CD4-positive, alpha-beta memory T cell (primary cell): ENCODE data around the gene GMPPA. TPM values are rescaled to one million over a fixed set of nuclear protein-coding genes. Genes with fewer than 3 reads are reported as not detected.

ENCODE experiments used
- CTCF ChIA-PET: fragments of 350-600 bp; sonication (Branson Sonifier 250); formaldehyde crosslinking; loops from one replicate; lab custom pipeline; 2021; ENCODE audit warnings: inconsistent platforms; ENCODE audit not compliant: partially characterized antibody; lab: Charles Lee
- POLR2A ChIA-PET: fragments of 350-600 bp; sonication (Branson Sonifier 250); formaldehyde crosslinking; loops from one replicate; lab custom pipeline; 2021; ENCODE audit not compliant: partially characterized antibody; lab: Charles Lee
- DNase-seq, 5 donors: peaks; one replicate each; pipeline versions ENCODE4 v3.0.0 to v3.0.0-alpha.2; 2020 to 2022; ENCODE audit warnings: mixed read lengths in 1 of 5
- H3K27ac ChIP-seq: one replicate; pipeline ENCODE4 v1.7.0; 2013; ENCODE audit warnings: low read depth, low read length
- H3K27me3 ChIP-seq: 2 replicates; pipeline ENCODE4 v1.7.0; 2013; ENCODE audit warnings: mild to moderate bottlenecking, low read length, moderate library complexity; ENCODE audit not compliant: insufficient read depth
- H3K36me3 ChIP-seq: 2 replicates; pipeline ENCODE4 v1.7.0; 2013; ENCODE audit warnings: mild to moderate bottlenecking, low read length, moderate library complexity; ENCODE audit not compliant: insufficient read depth
- H3K4me1 ChIP-seq: 2 replicates; pipeline ENCODE4 v1.7.0; 2013; ENCODE audit warnings: mild to moderate bottlenecking, low read length, moderate library complexity; ENCODE audit not compliant: insufficient read depth
- H3K4me3 ChIP-seq, 2 donors: one replicate each; pipeline ENCODE4 v1.7.0; 2013; ENCODE audit warnings: low read length in 2 of 2, mild to moderate bottlenecking in 1 of 2
- H3K9me3 ChIP-seq, 2 donors: one replicate each; pipeline ENCODE4 v1.7.0; 2013; ENCODE audit warnings: low read length in 2 of 2, control low read depth in 1 of 2; ENCODE audit not compliant: control insufficient read depth in 1 of 2
- H3K27ac Mint-ChIP-seq, 7 donors: one replicate each; pipeline ENCODE4 v1.8.0; 2020 to 2021; ENCODE audit warnings: mixed read lengths in 7 of 7, mild to moderate bottlenecking in 6 of 7, inconsistent platforms in 3 of 7, moderate library complexity in 3 of 7
- H3K27me3 Mint-ChIP-seq, 2 donors: one replicate each; pipeline ENCODE4 v1.8.0; 2020 to 2021; ENCODE audit warnings: mixed read lengths in 2 of 2
- H3K36me3 Mint-ChIP-seq, 2 donors: one replicate each; pipeline ENCODE4 v1.8.0; 2020 to 2021; ENCODE audit warnings: mixed read lengths in 2 of 2, inconsistent platforms in 1 of 2, mild to moderate bottlenecking in 1 of 2
- H3K4me1 Mint-ChIP-seq, 4 donors: one replicate each; pipeline ENCODE4 v1.8.0; 2020 to 2021; ENCODE audit warnings: mixed read lengths in 4 of 4, mild to moderate bottlenecking in 1 of 4
- H3K4me3 Mint-ChIP-seq, 8 donors: one replicate each; pipeline ENCODE4 v1.8.0; 2020 to 2021; ENCODE audit warnings: mixed read lengths in 8 of 8, mild to moderate bottlenecking in 7 of 8, moderate library complexity in 6 of 8, inconsistent platforms in 3 of 8
- H3K9me3 Mint-ChIP-seq, 8 donors: one replicate each; pipeline ENCODE4 v1.8.0; 2020 to 2021; ENCODE audit warnings: mixed read lengths in 8 of 8, mild to moderate bottlenecking in 5 of 8, inconsistent platforms in 3 of 8, moderate library complexity in 1 of 8
- intact Hi-C: fragments of 100-400 bp; cut with micrococcal nuclease; formaldehyde crosslinking; loops from one replicate; pipeline ENCODE4 v1.15.1; 2023
- polyA plus RNA-seq, 2 donors: library from polyadenylated mRNA; unstranded; fragments of 300-500 nt; fragmentation: Illumina TruSeq; gene quantifications; one replicate each; pipeline ENCODE4 v1.2.3, GENCODE V29; 2021
- total RNA-seq, 2 experiments: library from RNA; stranded (reverse); gene quantifications; one replicate each; pipeline ENCODE4 v1.2.3, GENCODE V29; 2021

GMPPA gene
- total and polyA plus RNA-seq, 4 experiments from 2014 or later, result 30.4 to 48.3 (median 38.1) TPM

DNA sequence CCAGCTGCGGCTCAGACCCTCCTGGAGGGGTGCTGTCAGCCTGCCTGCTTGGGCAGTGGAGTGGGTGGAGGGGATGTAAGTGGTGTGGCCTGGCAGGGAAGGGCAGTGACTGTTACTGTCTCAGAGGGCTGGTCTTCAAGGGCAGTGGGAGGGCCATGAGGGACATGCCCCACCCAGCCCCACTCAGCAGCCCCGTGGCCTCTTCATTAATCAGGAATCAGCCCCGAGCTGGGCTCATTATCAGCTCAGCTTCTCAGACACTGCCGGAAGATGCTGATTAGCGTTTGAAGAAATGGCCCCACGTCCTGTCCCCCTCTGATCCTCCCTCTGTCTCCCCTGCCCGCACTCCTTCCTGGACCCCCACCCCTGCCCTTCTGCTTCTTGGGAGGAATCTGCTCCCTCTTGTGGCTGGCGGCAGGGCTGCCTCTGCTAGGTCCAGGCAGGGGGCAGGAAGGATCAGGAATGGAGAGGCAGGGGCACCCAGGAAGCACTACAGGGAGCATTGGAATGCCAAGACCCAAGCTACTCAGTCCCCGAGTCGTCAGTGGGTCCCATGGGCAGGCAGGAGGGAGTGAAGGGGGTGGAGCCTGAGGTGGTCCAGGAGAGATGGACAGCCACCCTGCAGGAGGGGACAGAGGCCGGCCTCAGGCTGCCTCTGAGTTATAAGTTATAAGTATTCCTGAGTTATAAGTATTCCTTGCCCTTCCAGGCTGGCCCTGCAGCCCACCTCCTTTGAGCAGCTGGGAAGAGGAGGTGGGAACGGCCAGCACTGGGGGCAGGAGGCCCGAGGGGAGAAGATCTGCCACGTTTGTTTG lies 22.6 kb downstream of the GMPPA start:
- CTCF ChIA-PET, result interaction anchor here (0.7 to 4.1 kb wide), 7 partner anchors 9 to 117 kb away, joined by 3 to 23 read pairs (median 4); no protein-coding TSS in a partner anchor
- POLR2A ChIA-PET, result interaction anchor here (0.5 kb wide), 1 partner anchor 944 kb away, joined by 3 read pairs; no protein-coding TSS in a partner anchor
- no peak overlapping the region for H3K4me3 ChIP-seq
- no peak for DNase-seq
- Mint-ChIP-seq H3K4me3 (peak overlapping the region in 3 of 8 donors; percentile 2 to 73 (median 3)), H3K36me3 (no peaks in the 10 kb centered on the region), H3K27ac (peak overlapping the region in 2 of 7 donors; percentile 17 to 54), H3K27me3 (peaks cover 67 to 79% of the 10 kb centered on the region in 2 donors), H3K9me3 (no peaks in the 10 kb centered on the region), H3K4me1 (peaks cover 10 to 19% (median 12%) of the 10 kb centered on the region in 4 donors)
- intact Hi-C loops, result no loop called here
- H3K9me3 ChIP-seq, result no peaks in the 10 kb centered on the region
- H3K4me1 ChIP-seq, result peaks cover 10% of the 10 kb centered on the region
- H3K27ac ChIP-seq, result no peak overlapping the region
- no peaks in the 10 kb centered on the region for H3K36me3 ChIP-seq
- H3K27me3 ChIP-seq, result peaks cover 29% of the 10 kb centered on the region

DNA sequence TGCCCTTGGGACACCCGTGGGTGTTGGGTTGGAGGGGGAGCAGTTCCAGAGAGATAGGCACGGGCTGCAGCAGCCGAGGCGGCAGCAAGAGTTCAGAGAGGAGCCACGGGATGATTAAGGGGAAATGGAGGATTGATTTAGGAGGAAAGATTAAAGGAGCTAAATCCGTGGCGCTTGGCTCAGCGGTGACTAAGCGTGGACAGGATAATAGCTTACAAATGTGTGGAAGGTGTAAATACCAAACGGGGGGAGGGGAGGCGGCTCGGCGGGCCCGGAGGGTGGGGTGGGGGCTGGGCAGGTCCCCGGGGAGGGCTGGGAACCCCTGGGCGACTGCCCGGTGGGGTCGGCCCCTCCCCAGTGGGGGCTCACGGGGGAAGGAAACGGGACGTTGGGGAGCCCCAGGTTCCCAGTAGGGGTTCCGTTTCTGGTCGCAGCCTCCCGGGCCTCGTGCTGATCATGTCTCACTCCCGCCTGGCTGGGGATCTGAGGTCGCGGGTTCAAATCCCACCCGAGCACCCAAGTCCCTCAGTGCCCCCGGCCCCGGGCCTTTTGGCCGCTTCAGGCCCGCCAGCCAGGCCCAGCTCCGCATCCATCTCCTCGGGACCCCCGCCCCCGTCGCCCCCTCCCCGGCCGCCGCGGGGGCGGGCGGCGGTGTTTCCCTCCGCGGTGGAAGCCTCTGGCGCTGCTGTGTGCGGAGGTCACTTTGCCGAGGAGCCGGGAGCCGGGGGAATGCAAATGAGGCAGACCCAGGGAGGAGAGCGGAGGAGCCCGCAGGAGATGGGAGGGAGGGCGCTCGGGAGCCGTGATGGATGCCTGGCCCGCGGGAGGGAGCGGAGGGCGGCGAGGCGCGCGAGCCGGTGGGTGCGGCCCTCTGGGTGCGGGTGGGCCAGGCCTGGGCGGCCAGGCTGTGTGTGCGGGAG lies 23.7 kb downstream of the GMPPA start:
- H3K27me3 ChIP-seq, result peaks cover 29% of the 10 kb centered on the region
- POLR2A ChIA-PET, result interaction anchor here (0.5 kb wide), 1 partner anchor 945 kb away, joined by 3 read pairs; no protein-coding TSS in a partner anchor
- peaks cover 10 to 19% (median 12%) of the 10 kb centered on the region in 4 donors for H3K4me1 Mint-ChIP-seq
- no peak overlapping the region for H3K27ac ChIP-seq
- peaks cover 69 to 78% of the 10 kb centered on the region in 2 donors for H3K27me3 Mint-ChIP-seq
- CTCF ChIA-PET, result interaction anchor here (1.8 kb wide), 1 partner anchor 27 kb away, joined by 8 read pairs; a partner anchor contains a TSS
- DNase-seq, result no peak
- H3K4me3 ChIP-seq, result no peak overlapping the region
- H3K4me1 ChIP-seq, result peaks cover 10% of the 10 kb centered on the region
- H3K27ac Mint-ChIP-seq, result no peak overlapping the region
- H3K36me3 Mint-ChIP-seq, result no peaks in the 10 kb centered on the region
- H3K9me3 ChIP-seq, result no peaks in the 10 kb centered on the region
- no peaks in the 10 kb centered on the region for H3K9me3 Mint-ChIP-seq
- H3K36me3 ChIP-seq, result no peaks in the 10 kb centered on the region
- intact Hi-C loops, result no loop called here
- peak overlapping the region in 5 of 8 donors; percentile 35 to 73 (median 40) for H3K4me3 Mint-ChIP-seq

DNA sequence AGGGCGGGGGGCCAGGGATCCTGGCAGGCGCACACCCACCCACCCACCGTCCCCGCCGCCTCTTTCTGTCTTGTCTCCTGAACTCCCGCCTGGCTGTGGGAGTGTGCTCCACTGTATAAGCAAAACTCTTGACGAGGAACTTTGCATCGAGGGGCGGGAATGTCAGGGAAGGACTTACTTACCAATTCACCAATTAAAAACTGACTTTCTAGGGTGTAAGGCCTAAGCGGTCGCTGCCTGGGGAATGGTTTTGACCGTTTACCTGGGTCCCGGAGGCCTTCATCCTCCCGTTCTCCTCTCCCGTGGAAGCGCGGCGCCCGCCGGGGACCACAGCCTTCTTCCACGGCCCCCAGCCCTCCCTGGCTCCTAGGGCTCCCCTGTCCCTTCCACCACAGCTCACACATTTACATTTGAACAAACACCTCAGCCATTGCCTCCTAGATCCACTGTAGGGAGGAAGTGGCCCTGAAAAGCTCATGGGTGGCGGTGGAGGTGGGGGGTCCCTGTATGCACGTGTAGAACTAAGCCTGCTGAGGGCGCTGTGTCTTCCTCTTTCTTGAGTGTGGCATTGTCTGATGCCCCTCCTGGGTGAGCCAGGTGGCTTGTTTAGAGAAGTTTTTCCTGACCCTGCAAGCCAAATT lies 24.5 kb downstream of the GMPPA start:
- CTCF ChIA-PET, result interaction anchor here (0.5 to 1.8 kb wide), 5 partner anchors 13 to 548 kb away, joined by 3 to 8 read pairs (median 3); a partner anchor contains a TSS
- Mint-ChIP-seq H3K27ac (no peak overlapping the region), H3K4me1 (peaks cover 10 to 19% (median 12%) of the 10 kb centered on the region in 4 donors), H3K27me3 (peaks cover 69 to 77% of the 10 kb centered on the region in 2 donors), H3K4me3 (peak overlapping the region in 3 of 8 donors; percentile 9 to 72 (median 62)), H3K36me3 (no peaks in the 10 kb centered on the region), H3K9me3 (no peaks in the 10 kb centered on the region)
- POLR2A ChIA-PET, result no interaction called here
- Histone ChIP-seq H3K36me3 (no peaks in the 10 kb centered on the region), H3K4me1 (peaks cover 10% of the 10 kb centered on the region), H3K27me3 (peaks cover 34% of the 10 kb centered on the region), H3K27ac (no peak overlapping the region), H3K9me3 (no peaks in the 10 kb centered on the region), H3K4me3 (no peak overlapping the region)
- intact Hi-C loops, result no loop called here
- no peak for DNase-seq

DNA sequence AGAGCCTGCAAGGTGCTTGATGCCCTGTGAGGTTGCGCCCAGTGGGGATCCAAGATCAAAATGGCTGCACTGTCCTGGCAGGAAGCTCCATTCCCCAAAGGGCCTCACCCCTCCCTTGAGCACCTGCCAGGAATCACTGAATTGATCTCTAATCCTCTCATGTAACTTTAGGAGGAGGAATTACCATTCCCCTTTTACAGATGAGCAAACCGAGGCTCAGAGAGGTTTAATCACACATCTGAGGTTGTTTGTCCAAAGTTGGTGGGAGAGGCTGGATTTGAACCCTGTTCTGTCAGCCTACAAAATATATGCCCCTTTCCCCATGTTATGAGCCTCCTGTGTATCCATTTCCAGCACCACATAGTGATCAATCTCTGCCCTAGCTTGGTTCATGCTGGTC lies 26.1 kb downstream of the GMPPA start:
- Mint-ChIP-seq H3K36me3 (no peaks in the 10 kb centered on the region), H3K27ac (no peak overlapping the region), H3K4me1 (peaks cover 8 to 19% (median 12%) of the 10 kb centered on the region in 4 donors), H3K27me3 (peaks cover 66 to 79% of the 10 kb centered on the region in 2 donors), H3K9me3 (no peaks in the 10 kb centered on the region), H3K4me3 (no peak overlapping the region)
- peaks cover 10% of the 10 kb centered on the region for H3K4me1 ChIP-seq
- CTCF ChIA-PET, result interaction anchor here (0.8 to 1.8 kb wide), 3 partner anchors 17 to 30 kb away, joined by 3 to 8 read pairs (median 4); a partner anchor contains a TSS
- peaks cover 44% of the 10 kb centered on the region for H3K27me3 ChIP-seq
- POLR2A ChIA-PET, result no interaction called here
- H3K36me3 ChIP-seq, result no peaks in the 10 kb centered on the region
- intact Hi-C loops, result no loop called here
- H3K27ac ChIP-seq, result no peak overlapping the region
- no peak overlapping the region for H3K4me3 ChIP-seq
- H3K9me3 ChIP-seq, result no peaks in the 10 kb centered on the region
- no peak for DNase-seq

DNA sequence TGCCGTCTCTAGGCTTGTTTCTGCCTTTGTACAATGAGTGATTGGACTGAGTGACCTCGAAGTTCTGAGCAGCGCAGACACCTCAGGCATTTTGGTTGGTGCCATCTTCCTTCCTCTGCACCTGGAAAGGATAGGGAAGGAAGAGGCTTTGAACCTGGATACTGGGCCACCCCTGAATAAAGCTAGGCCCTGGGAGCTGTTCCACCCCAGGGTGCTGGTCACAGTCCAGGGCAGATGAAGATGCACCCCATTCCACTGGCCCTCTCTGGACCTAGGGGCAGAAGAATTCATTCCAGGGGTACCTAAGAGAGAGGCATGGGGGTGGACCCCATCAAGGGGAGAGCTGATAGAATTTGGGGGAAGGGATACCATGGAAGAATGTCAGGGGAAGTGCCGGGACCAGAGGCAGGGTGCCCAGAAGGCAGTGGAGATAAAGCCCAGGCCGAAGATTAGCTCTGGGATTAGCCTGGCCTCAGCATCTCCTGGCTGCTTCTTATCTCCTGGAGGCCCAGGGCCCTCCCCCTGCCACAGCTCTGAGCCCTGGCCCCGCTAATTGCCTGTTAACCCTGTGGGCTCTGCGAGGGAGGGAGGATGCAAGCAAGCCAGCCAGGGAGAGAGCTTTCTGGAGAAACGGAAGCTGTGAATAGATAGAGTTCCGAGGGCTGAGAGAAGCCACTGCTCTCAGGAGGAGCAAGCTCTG lies 27.0 kb downstream of the GMPPA start:
- Mint-ChIP-seq H3K4me3 (no peak overlapping the region), H3K9me3 (no peaks in the 10 kb centered on the region), H3K4me1 (peaks cover 8 to 20% (median 15%) of the 10 kb centered on the region in 4 donors), H3K27me3 (peaks cover 67 to 80% of the 10 kb centered on the region in 2 donors), H3K36me3 (no peaks in the 10 kb centered on the region), H3K27ac (peak overlapping the region in 1 of 7 donors; percentile 33)
- Histone ChIP-seq H3K4me1 (peaks cover 10% of the 10 kb centered on the region), H3K4me3 (no peak overlapping the region), H3K27ac (no peak overlapping the region), H3K36me3 (no peaks in the 10 kb centered on the region), H3K27me3 (peaks cover 52% of the 10 kb centered on the region), H3K9me3 (no peaks in the 10 kb centered on the region)
- ChIA-PET POLR2A (no interaction called here), CTCF (interaction anchor here (1.1 to 1.3 kb wide), 4 partner anchors 26 to 49 kb away, joined by 3 to 6 read pairs (median 4); partner anchors contain the start of gene GMPPA)
- intact Hi-C loops, result no loop called here
- no peak for DNase-seq

DNA sequence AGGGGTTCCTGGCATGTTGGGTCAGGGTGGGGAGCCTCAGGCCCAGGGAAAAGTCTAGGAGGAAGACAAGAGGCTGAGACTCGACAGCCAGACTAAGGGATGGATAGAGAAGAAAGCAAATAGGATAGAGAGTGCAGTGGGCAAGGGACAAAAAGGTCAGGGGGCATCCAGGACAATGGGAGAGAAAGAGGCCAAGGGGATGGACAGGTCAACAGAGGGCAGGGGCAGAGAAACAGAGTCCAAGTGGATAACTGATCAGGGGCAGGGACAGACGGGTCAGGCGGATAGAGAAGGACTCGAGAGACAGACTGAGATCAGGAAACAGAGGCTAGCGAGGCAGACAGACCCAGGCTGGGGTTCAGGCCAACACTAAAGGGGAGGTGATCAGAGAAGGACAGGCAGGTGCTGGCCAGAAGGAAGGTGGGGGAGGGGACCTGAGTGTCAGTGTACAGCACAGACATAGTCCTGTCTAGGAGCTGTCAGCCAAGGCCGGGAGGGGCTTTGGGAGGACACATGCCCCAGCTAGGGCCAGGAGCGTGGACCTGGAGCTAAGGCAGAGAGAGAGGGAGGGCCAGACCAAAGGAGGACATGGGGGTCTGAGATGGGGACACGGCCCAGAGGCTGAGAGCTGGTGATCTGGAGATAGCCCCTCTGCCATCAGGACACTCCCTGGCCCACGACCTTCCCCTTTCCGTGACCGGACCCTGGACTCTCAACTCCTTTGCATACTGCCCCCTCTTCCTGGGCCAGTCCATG lies 27.8 kb downstream of the GMPPA start:
- Mint-ChIP-seq H3K4me1 (peaks cover 8 to 20% (median 12%) of the 10 kb centered on the region in 4 donors), H3K27me3 (peaks cover 68 to 78% of the 10 kb centered on the region in 2 donors), H3K27ac (peak overlapping the region in 1 of 7 donors; percentile 60), H3K4me3 (no peak overlapping the region), H3K9me3 (no peaks in the 10 kb centered on the region), H3K36me3 (no peaks in the 10 kb centered on the region)
- Histone ChIP-seq H3K36me3 (no peaks in the 10 kb centered on the region), H3K9me3 (no peaks in the 10 kb centered on the region), H3K4me3 (no peak overlapping the region), H3K27ac (no peak overlapping the region), H3K4me1 (peaks cover 10% of the 10 kb centered on the region), H3K27me3 (peaks cover 50% of the 10 kb centered on the region)
- no peak for DNase-seq
- CTCF ChIA-PET, result interaction anchor here (1.0 to 6.5 kb wide), 11 partner anchors 15 to 124 kb away, joined by 3 to 160 read pairs (median 7); partner anchors contain the start of genes CHPF, GMPPA and TMEM198
- POLR2A ChIA-PET, result no interaction called here
- intact Hi-C loops, result no loop called here
